HG02610 (cell line): Measurements from ENCODE around the gene B3GNT9.
"Not testable (repeated sequence)": the region's sequence is repeated elsewhere in the genome, so short reads cannot be mapped to it uniquely, and the experiment has no call there.

ENCODE experiments used
- ATAC-seq: cut with Tn5 transposase; IDR thresholded peaks from one replicate; pipeline ENCODE4 v1.9.1; 2021; ENCODE audit warnings: mild to moderate bottlenecking, moderate library complexity; ENCODE audit not compliant: unreplicated experiment

B3GNT9 gene

GRCh38 chr16:67151431-67152097, 766 bp upstream of the B3GNT9 start:
- ATAC-seq: no peak

GRCh38 chr16:67150047-67150832, 558 bp downstream of the B3GNT9 start:
- peak; percentile 28 for ATAC-seq

GRCh38 chr16:67149276-67150046, 1.3 kb downstream of the B3GNT9 start:
- no peak for ATAC-seq

GRCh38 chr16:67148656-67149275, 2.0 kb downstream of the B3GNT9 start:
- no peak for ATAC-seq

- no peak for ATAC-seq
These were observed 2.6 kb downstream of the B3GNT9 start for GRCh38 chr16:67148221-67148620.

GRCh38 chr16:67147437-67148140, 3.2 kb downstream of the B3GNT9 start:
- no peak for ATAC-seq

GRCh38 chr16:67146523-67147357, 4.1 kb downstream of the B3GNT9 start:
- no peak for ATAC-seq

GRCh38 chr16:67145746-67146145, 5.1 kb downstream of the B3GNT9 start:
- no peak for ATAC-seq

- no peak for ATAC-seq
These were observed 5.9 kb downstream of the B3GNT9 start for GRCh38 chr16:67144943-67145342.

GRCh38 chr16:67142342-67142741, 8.5 kb downstream of the B3GNT9 start:
- no peak for ATAC-seq

- ATAC-seq: no peak
These were observed 9.4 kb downstream of the B3GNT9 start for GRCh38 chr16:67141391-67141790.

GRCh38 chr16:67137605-67138004, 13.2 kb downstream of the B3GNT9 start:
- no peak for ATAC-seq

- no peak for ATAC-seq
These were observed 21.4 kb downstream of the B3GNT9 start for GRCh38 chr16:67129422-67129821.

- ATAC-seq: no peak
These were observed 21.9 kb downstream of the B3GNT9 start for GRCh38 chr16:67128887-67129286.

GRCh38 chr16:67128417-67128816, 22.4 kb downstream of the B3GNT9 start:
- ATAC-seq: no peak

GRCh38 chr16:67122799-67123198, 28.0 kb downstream of the B3GNT9 start:
- not testable (repeated sequence) for ATAC-seq

- no peak for ATAC-seq
These were observed 30.8 kb downstream of the B3GNT9 start for GRCh38 chr16:67120025-67120424.

GRCh38 chr16:67117716-67118115, 33.1 kb downstream of the B3GNT9 start:
- ATAC-seq: no peak

- no peak for ATAC-seq
These were observed 34.1 kb downstream of the B3GNT9 start for GRCh38 chr16:67116388-67117311.
